Colonic mucosa (tissue), 4 donors: ENCODE data around the gene ATF7IP2. TPM values are rescaled to one million over a fixed set of nuclear protein-coding genes. Genes with fewer than 3 reads are reported as not detected.

Experiments used
- DNase-seq: peaks from one replicate; pipeline ENCODE4 v3.0.0-alpha.2; 2020
- H3K27ac ChIP-seq: fragments of 200-600 bp; one replicate; pipeline ENCODE4 v1.8.0; 2021
- H3K27me3 ChIP-seq: fragments of 200-600 bp; one replicate; pipeline ENCODE4 v1.8.0; 2021
- H3K36me3 ChIP-seq: fragments of 200-600 bp; one replicate; pipeline ENCODE4 v1.8.0; 2021
- H3K4me1 ChIP-seq: fragments of 200-600 bp; one replicate; pipeline ENCODE4 v1.8.0; 2021; ENCODE audit warnings: mild to moderate bottlenecking
- H3K4me3 ChIP-seq: fragments of 200-600 bp; one replicate; pipeline ENCODE4 v1.8.0; 2021
- H3K9ac ChIP-seq, 2 donors: one replicate each; pipeline ENCODE4 v1.7.0; 2013; ENCODE audit warnings: control low read depth in 2 of 2, low read depth in 2 of 2, low read length in 2 of 2
- H3K9me3 ChIP-seq: fragments of 200-600 bp; one replicate; pipeline ENCODE4 v1.8.0; 2021
- CTCF ChIP-seq: fragments of 200-600 bp; IDR thresholded peaks from one replicate; pipeline ENCODE4 v1.8.0; 2022; ENCODE audit warnings: antibody characterized with exemption, mild to moderate bottlenecking
- intact Hi-C: fragments of 100-400 bp; cut with DNase I; formaldehyde crosslinking; loops from one replicate; pipeline ENCODE4 v1.14.1; 2022
- total RNA-seq, 2 donors: library from RNA; stranded (reverse); fragmentation: NEBNext Ultra II Directional in 1 of 2; extraction: Animal tissue kit (Norgen Biotek cat#: 25700) in 1 of 2; gene quantifications; one replicate each; pipeline ENCODE4 v1.2.1, GENCODE V29; 2021
- donor health status: healthy.
- donor health status: DM: no; HTN: no; CAD: no.
- donor health status: DM: no; HTN: no; CAD: no.

Gene ATF7IP2
- total RNA-seq, 2 donors from 2014 or later, result 5.8 to 14.5 TPM

DNA sequence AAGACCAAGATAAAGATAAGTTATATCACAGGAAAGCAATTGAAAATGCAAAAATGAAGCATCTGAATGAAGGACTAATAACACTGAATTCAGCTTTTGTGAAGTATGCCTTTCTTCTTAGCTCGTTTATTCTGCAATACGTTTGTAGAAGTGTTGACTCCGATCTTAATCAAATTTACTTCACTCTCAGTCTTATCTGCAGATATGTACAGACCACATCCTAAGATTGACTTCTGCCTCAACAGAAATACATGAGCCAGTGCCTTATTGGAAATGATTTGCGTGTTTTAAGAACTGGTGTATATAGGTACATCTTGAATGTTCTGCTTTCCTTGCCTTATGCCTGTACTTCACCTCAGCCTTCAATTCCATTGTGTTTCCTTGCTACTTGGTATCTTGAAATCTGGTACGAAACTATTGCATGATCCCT, 1.3 kb downstream of the ATF7IP2 start:
- Histone ChIP-seq H3K9ac (no peak overlapping the region), H3K4me3 (no peak overlapping the region), H3K9me3 (no peaks in the 10 kb centered on the region), H3K36me3 (no peaks in the 10 kb centered on the region), H3K4me1 (peaks cover 4% of the 10 kb centered on the region), H3K27me3 (no peaks in the 10 kb centered on the region), H3K27ac (no peak overlapping the region)
- intact Hi-C loops, result no loop called here
- no peak for TF ChIP-seq CTCF
- DNase-seq, result no peak

- no peak for TF ChIP-seq CTCF
Measured at GRCh38 chr16:10388988-10389387, 3.1 kb downstream of the ATF7IP2 start.

GRCh38 chr16:10390330-10390729, 4.5 kb downstream of the ATF7IP2 start:
- Histone ChIP-seq H3K4me1 (peaks cover 4% of the 10 kb centered on the region), H3K4me3 (no peak overlapping the region), H3K9me3 (no peaks in the 10 kb centered on the region), H3K27ac (no peak overlapping the region), H3K36me3 (no peaks in the 10 kb centered on the region), H3K9ac (no peak overlapping the region), H3K27me3 (no peaks in the 10 kb centered on the region)
- no peak for DNase-seq
- TF ChIP-seq CTCF, result no peak
- intact Hi-C loops, result no loop called here

More at GRCh38 chr16:10388988-10389387, 3.1 kb downstream of the ATF7IP2 start:
- no peak overlapping the region for H3K9ac ChIP-seq
- intact Hi-C loops, result no loop called here
- no peaks in the 10 kb centered on the region for H3K27me3 ChIP-seq
- H3K4me1 ChIP-seq, result peaks cover 4% of the 10 kb centered on the region
- no peak overlapping the region for H3K4me3 ChIP-seq
- H3K9me3 ChIP-seq, result no peaks in the 10 kb centered on the region
- no peak for DNase-seq
- H3K36me3 ChIP-seq, result no peaks in the 10 kb centered on the region
- no peak overlapping the region for H3K27ac ChIP-seq

- Histone ChIP-seq H3K9me3 (no peaks in the 10 kb centered on the region), H3K9ac (no peak overlapping the region), H3K36me3 (no peaks in the 10 kb centered on the region), H3K27me3 (no peaks in the 10 kb centered on the region), H3K4me3 (no peak overlapping the region), H3K27ac (no peak overlapping the region), H3K4me1 (peaks cover 4% of the 10 kb centered on the region)
- intact Hi-C loops, result no loop called here
- DNase-seq, result no peak
- no peak for TF ChIP-seq CTCF
Measured at GRCh38 chr16:10390867-10391266, 5.0 kb downstream of the ATF7IP2 start.

GRCh38 chr16:10391339-10391738, 5.5 kb downstream of the ATF7IP2 start:
- intact Hi-C loops, result no loop called here
- H3K4me1 ChIP-seq, result peaks cover 4% of the 10 kb centered on the region
- H3K27me3 ChIP-seq, result no peaks in the 10 kb centered on the region
- no peak overlapping the region for H3K4me3 ChIP-seq
- H3K9me3 ChIP-seq, result no peaks in the 10 kb centered on the region
- H3K9ac ChIP-seq, result no peak overlapping the region
- no peak overlapping the region for H3K27ac ChIP-seq
- no peak for TF ChIP-seq CTCF
- H3K36me3 ChIP-seq, result no peaks in the 10 kb centered on the region
- DNase-seq, result no peak

- DNase-seq, result no peak
- Histone ChIP-seq H3K9me3 (no peaks in the 10 kb centered on the region), H3K36me3 (no peaks in the 10 kb centered on the region), H3K27me3 (no peaks in the 10 kb centered on the region), H3K4me3 (no peak overlapping the region), H3K9ac (no peak overlapping the region), H3K27ac (no peak overlapping the region), H3K4me1 (no peaks in the 10 kb centered on the region)
- intact Hi-C loops, result no loop called here
- no peak for TF ChIP-seq CTCF
Measured at GRCh38 chr16:10402975-10403374, 17.1 kb downstream of the ATF7IP2 start.
